Muscle of leg (tissue), 11 donors: ENCODE measurements around the gene SLC51A. TPM values are rescaled to one million over a fixed set of nuclear protein-coding genes. Genes with fewer than 3 reads are reported as not detected.
A peak's percentile ranks its signal among the peaks of the same experiment; 100 is the strongest.
"Not testable (repeated sequence)": the region's sequence is repeated elsewhere in the genome, so short reads cannot be mapped to it uniquely, and the experiment has no call there.

Source experiments
- DNase-seq: peaks from one replicate; pipeline ENCODE4 v3.0.0; 2013
- H3K27ac ChIP-seq: one replicate; pipeline ENCODE4 v1.5.1; 2013; ENCODE audit warnings: mild to moderate bottlenecking, low read length, control low read depth
- H3K27me3 ChIP-seq: one replicate; pipeline ENCODE4 v1.6.1; 2013; ENCODE audit warnings: low read length; ENCODE audit not compliant: control insufficient read depth, insufficient read depth
- H3K36me3 ChIP-seq: one replicate; pipeline ENCODE4 v1.6.1; 2013; ENCODE audit warnings: low read length; ENCODE audit not compliant: control insufficient read depth, insufficient read depth
- H3K4me1 ChIP-seq: one replicate; pipeline ENCODE4 v1.6.1; 2013; ENCODE audit warnings: low read length; ENCODE audit not compliant: control insufficient read depth, insufficient read depth
- H3K4me3 ChIP-seq: one replicate; pipeline ENCODE4 v1.5.1; 2013; ENCODE audit warnings: low read length, control low read depth
- H3K9me3 ChIP-seq: replicated peaks from 2 replicates; pipeline ENCODE4 v1.6.1; 2013; ENCODE audit warnings: low read depth, low read length; ENCODE audit not compliant: control insufficient read depth
- WGBS: methylation state at CpG from one replicate; pipeline ENCODE4 v1.1.5; 2013; ENCODE audit warnings: missing lambda C conversion rate; ENCODE audit not compliant: insufficient coverage; 5-methylcytosine and 5-hydroxymethylcytosine counted together
- polyA plus RNA-seq, 8 donors: library from polyadenylated mRNA; unstranded; fragments of 120-200 nt; gene quantifications; one replicate each; pipeline versions ENCODE4 v1.2.1 to v1.2.3, GENCODE V29; 2013; ENCODE audit warnings: inconsistent platforms in 1 of 8, low replicate concordance in 1 of 8; ENCODE audit not compliant: insufficient read length in 8 of 8, insufficient read depth in 1 of 8
- total RNA-seq: library from RNA; stranded (reverse); fragments of 120-200 nt; gene quantifications from one replicate; pipeline ENCODE4 v1.2.4, GENCODE V29; 2013

Gene SLC51A
- total and polyA plus RNA-seq, 9 donors, result 0.44 to 9.0 (median 6.5) TPM

- DNase-seq, result no peak
- no peak overlapping the region for H3K4me3 ChIP-seq
- no peaks in the 10 kb centered on the region for H3K9me3 ChIP-seq
- no peak overlapping the region for H3K27ac ChIP-seq
- H3K27me3 ChIP-seq, result peaks cover 15% of the 10 kb centered on the region
- H3K4me1 ChIP-seq, result peaks cover 9% of the 10 kb centered on the region
- WGBS, result no CpG with 5 or more reads among the region's 3 CpGs
- no peaks in the 10 kb centered on the region for H3K36me3 ChIP-seq
Measured at GRCh38 chr3:196203846-196204245, 12.5 kb upstream of the SLC51A start.

GRCh38 chr3:196205442-196206205 lies 10.7 kb upstream of the SLC51A start:
- WGBS, result 94% methylated on average over 8 of the region's 9 CpGs
- peaks cover 15% of the 10 kb centered on the region for H3K27me3 ChIP-seq

GRCh38 chr3:196207159-196207832 lies 9.0 kb upstream of the SLC51A start:
- H3K27ac ChIP-seq, result no peak overlapping the region
- H3K9me3 ChIP-seq, result no peaks in the 10 kb centered on the region
- H3K4me3 ChIP-seq, result peak overlapping the region; percentile 9
- no peak for DNase-seq
- H3K36me3 ChIP-seq, result no peaks in the 10 kb centered on the region
- peaks cover 9% of the 10 kb centered on the region for H3K4me1 ChIP-seq
- WGBS, result 18% methylated on average over 23 of the region's 70 CpGs
- H3K27me3 ChIP-seq, result peaks cover 18% of the 10 kb centered on the region

More at GRCh38 chr3:196205442-196206205, 10.7 kb upstream of the SLC51A start:
- H3K9me3 ChIP-seq, H3K4me3 ChIP-seq, H3K4me1 ChIP-seq, H3K36me3 ChIP-seq, H3K27ac ChIP-seq, DNase-seq: not testable (repeated sequence)

- peaks cover 18% of the 10 kb centered on the region for H3K27me3 ChIP-seq
- H3K4me3 ChIP-seq, result peak overlapping the region; percentile 26
- no peak for DNase-seq
- no peak overlapping the region for H3K27ac ChIP-seq
- H3K36me3 ChIP-seq, result no peaks in the 10 kb centered on the region
- peaks cover 4% of the 10 kb centered on the region for H3K4me1 ChIP-seq
- 30% methylated on average over 37 of the region's 49 CpGs for WGBS
- no peaks in the 10 kb centered on the region for H3K9me3 ChIP-seq
Measured at GRCh38 chr3:196207833-196208607, 8.3 kb upstream of the SLC51A start.

GRCh38 chr3:196208942-196209695 lies 7.2 kb upstream of the SLC51A start:
- Histone ChIP-seq H3K4me3 (no peak overlapping the region), H3K9me3 (no peaks in the 10 kb centered on the region), H3K27me3 (peaks cover 18% of the 10 kb centered on the region), H3K4me1 (peaks cover 4% of the 10 kb centered on the region), H3K27ac (no peak overlapping the region), H3K36me3 (no peaks in the 10 kb centered on the region)
- 94% methylated on average over 19 of the region's 24 CpGs for WGBS
- DNase-seq, result no peak

- WGBS, result 86% methylated on average over 8 of the region's 11 CpGs
- not testable (repeated sequence) for H3K9me3 ChIP-seq
Measured at GRCh38 chr3:196209944-196210672, 6.2 kb upstream of the SLC51A start.

GRCh38 chr3:196210673-196211556 lies 5.4 kb upstream of the SLC51A start, which contains the start of gene ZDHHC19:
Gene ZDHHC19, minus strand, starts transcription at chr3:196211400. Its CDS starts 85 bp downstream, at chr3:196211315.
- peaks cover 4% of the 10 kb centered on the region for H3K4me1 ChIP-seq
- no peaks in the 10 kb centered on the region for H3K9me3 ChIP-seq
- no peak for DNase-seq
- 56% methylated on average over 21 of the region's 23 CpGs for WGBS
- H3K4me3 ChIP-seq, result no peak within 1 kb of the TSS
- no peaks in the 10 kb centered on the region for H3K36me3 ChIP-seq
- peaks cover 28% of the 10 kb centered on the region for H3K27me3 ChIP-seq
- no peak within 1 kb of the TSS for H3K27ac ChIP-seq

More at GRCh38 chr3:196209944-196210672, 6.2 kb upstream of the SLC51A start:
- not testable (repeated sequence) for H3K4me1 ChIP-seq, H3K4me3 ChIP-seq, DNase-seq, H3K36me3 ChIP-seq, H3K27ac ChIP-seq
- peaks cover 22% of the 10 kb centered on the region for H3K27me3 ChIP-seq

DNA sequence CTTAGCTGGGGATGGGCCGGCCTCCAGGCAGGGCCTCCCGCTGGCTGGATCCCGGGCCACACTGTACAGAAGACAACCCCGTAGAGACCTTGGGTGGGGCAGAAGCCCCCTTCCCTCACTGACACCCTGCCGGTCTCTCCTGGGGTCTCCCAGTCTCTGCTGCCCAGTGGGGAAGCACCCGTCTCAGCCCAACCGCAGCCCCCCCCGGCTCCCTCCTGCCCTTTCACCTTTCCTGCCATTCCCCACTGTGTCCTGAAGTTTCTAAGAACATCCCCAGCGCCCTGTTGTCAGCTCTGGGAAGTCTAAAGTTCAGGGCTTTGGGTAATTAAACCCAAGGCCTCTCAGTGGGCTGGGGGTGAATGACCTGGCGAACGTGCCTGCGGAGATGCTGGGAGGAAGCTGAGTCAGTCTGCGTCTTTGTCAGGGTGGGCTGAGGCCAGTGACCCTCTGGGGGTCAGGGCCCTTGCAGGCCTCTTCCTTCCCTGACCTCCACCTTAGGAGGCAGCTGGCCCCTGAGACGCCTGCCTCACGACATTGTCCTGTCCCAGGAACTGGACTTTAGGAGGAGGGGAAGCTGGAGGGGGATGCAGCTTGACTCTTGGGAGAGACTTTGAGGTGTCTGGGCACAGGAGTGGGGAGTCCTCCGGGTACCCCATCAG lies 1.4 kb upstream of the SLC51A start:
- H3K27ac ChIP-seq, result no peak overlapping the region
- H3K4me1 ChIP-seq, result peaks cover 20% of the 10 kb centered on the region
- no peaks in the 10 kb centered on the region for H3K36me3 ChIP-seq
- DNase-seq, result no peak
- H3K27me3 ChIP-seq, result peaks cover 31% of the 10 kb centered on the region
- no peaks in the 10 kb centered on the region for H3K9me3 ChIP-seq
- H3K4me3 ChIP-seq, result no peak overlapping the region
- 52% methylated on average over 12 of the region's 16 CpGs for WGBS
